ENCODE results near the gene APC2.
"Not testable (repeated sequence)": the region's sequence is repeated elsewhere in the genome, so short reads cannot be mapped to it uniquely, and the experiment has no call there.

Gene APC2

DNA sequence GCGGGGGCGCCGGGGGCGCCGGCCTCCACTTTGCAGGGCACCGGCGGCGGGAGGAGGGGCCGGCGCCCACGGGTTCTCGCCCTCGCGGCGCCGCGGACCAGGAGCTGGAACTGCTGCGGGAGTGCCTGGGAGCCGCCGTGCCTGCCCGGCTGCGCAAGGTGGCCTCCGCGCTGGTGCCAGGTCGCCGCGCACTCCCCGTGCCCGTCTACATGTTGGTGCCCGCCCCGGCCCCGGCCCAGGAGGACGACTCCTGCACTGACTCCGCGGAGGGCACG lies 17.2 kb downstream of the APC2 start:
- DNase-seq, result no peak

DNA sequence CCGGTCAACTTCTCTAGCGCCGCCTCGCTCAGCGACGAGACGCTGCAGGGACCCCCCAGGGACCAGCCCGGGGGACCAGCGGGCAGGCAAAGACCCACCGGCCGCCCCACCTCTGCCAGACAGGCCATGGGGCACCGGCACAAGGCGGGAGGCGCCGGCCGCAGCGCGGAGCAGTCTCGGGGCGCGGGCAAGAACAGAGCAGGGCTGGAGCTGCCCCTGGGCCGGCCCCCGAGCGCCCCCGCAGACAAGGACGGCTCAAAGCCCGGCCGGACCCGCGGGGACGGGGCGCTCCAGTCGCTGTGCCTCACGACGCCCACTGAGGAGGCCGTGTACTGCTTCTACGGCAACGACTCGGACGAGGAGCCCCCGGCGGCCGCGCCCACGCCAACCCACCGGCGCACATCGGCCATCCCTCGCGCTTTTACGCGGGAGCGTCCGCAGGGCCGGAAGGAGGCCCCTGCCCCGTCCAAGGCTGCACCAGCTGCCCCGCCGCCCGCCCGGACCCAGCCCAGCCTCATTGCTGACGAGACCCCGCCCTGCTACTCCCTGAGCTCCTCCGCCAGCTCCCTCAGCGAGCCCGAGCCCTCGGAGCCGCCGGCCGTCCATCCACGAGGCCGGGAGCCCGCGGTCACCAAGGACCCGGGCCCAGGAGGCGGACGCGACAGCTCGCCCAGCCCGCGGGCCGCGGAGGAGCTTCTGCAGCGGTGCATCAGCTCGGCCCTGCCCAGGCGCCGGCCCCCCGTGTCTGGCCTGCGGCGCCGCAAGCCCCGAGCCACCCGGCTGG lies 17.8 kb downstream of the APC2 start:
- no peak for DNase-seq

DNA sequence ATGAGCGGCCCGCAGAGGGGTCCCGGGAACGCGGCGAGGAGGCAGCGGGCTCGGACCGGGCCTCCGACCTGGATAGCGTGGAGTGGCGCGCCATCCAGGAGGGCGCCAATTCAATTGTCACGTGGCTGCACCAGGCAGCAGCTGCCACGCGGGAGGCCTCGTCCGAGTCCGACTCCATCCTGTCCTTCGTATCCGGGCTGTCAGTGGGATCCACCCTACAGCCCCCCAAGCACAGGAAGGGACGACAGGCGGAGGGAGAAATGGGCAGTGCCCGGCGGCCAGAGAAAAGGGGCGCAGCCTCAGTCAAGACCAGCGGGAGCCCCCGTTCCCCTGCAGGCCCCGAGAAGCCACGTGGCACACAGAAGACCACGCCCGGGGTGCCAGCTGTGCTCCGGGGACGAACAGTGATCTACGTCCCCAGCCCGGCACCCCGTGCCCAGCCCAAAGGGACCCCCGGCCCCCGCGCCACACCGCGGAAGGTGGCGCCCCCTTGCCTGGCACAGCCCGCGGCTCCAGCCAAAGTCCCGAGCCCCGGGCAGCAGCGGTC lies 18.4 kb downstream of the APC2 start:
- no peak for DNase-seq

DNA sequence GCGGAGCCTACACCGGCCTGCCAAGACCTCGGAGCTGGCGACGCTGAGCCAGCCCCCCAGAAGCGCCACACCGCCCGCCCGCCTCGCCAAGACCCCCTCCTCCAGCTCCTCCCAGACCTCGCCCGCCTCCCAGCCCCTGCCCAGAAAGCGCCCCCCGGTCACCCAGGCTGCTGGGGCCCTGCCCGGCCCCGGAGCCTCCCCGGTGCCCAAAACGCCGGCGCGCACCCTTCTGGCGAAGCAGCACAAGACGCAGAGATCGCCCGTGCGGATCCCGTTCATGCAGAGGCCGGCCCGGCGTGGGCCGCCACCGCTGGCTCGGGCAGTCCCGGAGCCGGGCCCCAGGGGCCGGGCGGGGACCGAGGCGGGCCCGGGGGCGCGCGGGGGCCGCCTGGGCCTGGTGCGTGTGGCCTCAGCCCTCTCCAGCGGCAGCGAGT lies 18.9 kb downstream of the APC2 start:
- DNase-seq, result peak; percentile 32

DNA sequence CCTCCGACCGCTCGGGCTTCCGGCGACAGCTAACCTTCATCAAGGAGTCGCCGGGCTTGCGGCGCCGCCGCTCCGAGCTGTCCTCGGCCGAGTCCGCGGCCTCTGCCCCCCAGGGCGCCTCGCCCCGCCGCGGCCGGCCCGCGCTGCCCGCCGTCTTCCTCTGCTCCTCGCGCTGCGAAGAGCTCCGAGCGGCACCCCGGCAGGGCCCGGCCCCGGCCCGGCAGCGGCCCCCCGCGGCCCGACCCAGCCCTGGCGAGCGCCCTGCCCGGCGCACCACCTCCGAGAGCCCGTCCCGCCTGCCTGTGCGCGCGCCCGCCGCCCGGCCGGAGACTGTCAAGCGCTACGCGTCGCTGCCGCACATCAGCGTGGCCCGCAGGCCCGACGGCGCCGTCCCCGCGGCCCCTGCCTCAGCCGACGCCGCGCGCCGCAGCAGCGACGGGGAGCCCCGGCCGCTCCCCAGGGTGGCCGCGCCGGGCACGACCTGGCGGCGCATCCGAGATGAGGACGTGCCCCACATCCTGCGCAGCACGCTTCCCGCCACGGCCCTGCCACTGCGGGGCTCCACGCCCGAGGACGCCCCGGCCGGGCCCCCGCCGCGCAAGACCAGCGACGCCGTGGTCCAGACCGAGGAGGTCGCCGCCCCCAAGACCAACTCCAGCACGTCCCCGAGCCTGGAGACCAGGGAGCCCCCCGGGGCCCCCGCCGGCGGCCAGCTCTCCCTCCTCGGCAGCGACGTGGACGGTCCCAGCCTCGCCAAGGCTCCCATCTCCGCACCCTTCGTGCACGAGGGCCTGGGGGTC lies 19.5 kb downstream of the APC2 start:
- DNase-seq, result no peak

DNA sequence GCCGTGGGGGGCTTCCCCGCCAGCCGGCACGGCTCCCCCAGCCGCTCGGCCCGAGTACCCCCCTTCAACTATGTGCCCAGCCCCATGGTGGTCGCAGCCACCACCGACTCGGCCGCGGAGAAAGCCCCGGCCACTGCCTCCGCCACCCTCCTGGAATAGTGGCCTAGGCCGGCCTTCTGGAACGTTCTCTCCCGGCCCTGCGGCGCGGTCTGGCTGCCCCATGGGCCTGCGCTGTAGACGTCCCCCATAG lies 20.1 kb downstream of the APC2 start:
- DNase-seq, result no peak

DNA sequence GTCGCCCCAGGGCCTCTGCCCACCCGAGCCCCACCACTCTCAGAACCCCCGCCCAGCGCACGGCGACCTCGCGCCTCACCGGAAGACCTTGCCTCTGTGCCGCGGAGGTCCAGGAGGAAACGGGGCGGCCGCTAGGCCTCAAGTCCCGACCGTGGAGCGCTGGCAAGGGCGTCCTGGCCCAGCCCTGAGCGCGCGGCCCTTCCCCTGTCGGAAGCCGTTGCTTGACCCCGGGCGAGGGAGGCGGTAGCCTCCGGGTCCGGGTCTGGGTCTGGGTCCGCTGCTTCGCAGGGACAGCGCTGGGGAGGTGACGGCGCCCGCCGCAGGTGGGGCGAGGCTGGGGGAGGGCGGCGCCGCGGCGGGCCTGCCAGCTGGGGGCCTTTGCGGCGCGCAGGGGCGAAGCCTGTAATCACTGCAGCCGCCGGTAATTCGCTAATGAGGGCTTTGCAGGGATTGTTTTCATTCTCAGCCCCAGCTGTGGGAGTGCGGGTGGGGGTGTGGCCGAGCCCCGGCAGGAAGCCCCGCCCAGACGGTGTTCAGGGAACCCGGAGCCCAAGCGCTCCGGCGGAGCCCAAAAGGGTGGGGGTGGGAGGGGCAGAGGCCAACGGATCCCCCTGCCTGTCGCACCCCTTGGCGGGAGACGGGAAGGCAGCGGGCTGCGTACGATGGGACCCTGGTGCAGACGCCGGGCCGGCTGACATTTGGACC lies 20.5 kb downstream of the APC2 start:
- DNase-seq, result peak; percentile 25

DNA sequence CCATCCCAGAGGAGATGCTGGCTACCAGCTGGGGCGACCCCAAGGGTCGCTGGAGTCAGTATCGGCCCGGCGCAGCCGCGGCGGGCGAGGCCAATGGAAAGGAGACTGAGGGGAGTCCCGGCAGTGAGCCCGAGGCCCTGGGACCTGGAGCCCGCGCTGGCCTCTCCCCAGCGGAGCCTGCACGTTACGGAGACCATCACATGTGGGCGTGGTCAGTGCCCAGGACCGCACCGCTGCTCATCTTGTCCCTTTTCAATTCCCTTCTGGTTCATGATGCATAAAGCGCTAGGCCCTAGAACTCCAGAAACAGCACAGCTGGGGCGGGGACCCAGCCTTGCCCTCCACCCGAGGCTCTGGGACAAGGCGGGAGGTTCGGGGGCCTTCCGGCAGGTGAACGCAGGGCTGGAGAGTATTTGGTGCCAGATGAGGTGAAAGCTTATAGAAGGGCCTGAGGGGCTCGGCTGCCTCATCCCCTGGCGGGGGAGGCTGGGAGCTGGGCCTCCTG lies 21.1 kb downstream of the APC2 start:
- peak; percentile 28 for DNase-seq

DNA sequence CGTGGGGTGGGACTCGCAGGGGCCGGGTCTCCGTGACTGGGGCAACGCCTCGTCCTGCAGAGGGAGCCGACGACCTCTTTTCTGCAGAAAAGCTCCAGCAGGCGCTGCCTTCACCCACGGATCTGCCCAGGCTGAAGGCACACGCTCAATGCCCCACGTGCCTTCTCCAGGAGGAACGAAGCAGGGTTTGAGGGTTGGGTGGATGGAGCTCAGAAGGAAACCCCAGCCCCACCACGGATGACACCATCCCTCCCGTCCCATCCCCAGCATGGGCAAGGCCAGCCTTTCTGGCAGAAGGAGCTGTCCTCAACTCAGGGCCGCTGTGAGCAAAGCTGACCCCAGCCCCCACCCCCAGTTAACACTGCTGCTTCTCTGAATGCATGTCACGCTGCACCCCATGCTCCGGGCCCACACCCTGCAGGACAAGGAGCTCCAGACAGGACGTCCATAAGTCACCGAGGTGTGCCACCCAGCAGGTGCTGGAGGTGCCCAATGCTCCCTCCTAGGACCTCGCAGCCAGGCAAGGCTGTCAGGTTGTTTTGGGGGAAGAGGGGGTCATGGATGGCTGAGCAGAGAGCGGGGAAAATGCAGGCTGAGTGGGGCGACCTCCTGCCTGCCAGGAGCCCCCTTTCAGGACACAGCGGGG lies 21.7 kb downstream of the APC2 start:
- DNase-seq, result no peak

DNA sequence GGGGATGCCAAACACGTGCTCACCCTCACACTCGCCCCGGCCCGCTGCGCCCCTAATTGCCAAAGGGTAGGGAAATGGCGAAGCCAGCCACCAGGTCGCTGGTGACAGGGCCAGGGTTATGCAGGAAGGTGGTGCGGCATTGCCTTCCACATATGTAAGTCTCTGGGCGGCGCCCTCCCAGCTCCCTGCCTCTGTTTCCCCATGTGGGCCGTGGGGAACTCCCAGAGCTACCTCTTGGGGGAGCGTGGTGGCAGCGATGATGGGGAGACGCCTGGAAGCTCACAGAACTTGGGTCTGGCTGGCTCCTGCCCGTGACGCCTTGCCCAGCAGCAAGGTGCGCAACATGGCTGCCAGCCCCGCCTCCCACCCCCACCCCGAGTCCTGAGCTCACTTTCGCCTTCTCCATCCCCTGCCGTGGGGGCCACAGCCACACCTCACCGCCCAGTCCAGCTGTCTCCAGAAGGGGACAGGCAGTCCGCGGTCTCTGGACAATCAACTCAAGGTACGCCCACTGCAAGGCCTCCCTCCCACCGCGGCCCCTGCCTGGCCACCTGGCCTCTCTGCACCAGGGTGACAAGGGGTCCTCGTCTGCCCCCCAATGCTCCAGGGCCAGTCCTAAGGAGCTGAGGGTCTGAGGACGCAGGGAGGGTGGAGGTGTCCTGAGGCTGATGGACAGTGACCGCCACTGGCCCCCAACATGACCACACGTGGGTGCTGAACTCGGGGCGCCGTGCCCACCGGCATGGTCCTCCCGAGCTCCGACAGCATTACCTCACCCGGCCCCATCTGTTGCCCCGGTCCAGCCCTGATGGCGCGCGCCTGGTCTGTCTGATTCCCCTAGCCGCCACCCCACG lies 22.5 kb downstream of the APC2 start:
- DNase-seq, result no peak

DNA sequence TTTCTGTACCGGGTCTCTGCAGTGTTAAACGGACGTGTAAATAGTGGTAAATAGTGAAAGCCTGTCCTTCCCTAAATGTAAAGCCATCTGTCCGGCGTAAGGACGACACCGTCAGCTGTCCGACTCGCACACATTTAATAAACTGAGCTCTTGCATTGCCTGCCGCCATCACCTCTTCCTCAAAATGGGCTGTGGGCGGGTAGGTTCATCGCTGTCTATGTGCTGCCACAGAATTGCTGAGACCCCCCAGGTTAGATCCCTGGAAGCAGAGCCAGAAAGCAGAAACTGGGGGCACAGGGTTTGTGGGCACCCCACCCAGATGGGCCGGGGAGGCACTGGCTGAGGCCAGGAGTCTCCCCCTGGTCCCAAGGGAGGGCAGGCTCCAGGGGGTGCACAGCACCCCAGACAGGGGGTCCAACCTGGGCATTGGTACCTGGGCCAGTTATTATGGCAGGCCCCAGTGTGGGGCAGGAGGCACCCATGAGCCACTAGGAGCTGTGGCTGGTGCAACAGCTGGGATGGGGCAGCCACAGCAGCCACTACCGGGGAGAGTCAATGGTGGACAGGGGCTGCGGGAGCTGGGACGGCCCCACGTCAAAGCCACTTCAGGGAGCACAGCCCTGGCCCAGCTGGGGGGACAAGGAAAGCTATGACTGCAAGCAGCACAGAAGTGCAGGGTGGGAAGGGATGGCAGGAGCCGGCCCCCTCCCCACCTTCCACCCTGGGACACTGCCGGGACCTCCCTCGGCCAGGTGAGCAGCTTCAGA lies 23.3 kb downstream of the APC2 start:
- DNase-seq, result no peak

DNA sequence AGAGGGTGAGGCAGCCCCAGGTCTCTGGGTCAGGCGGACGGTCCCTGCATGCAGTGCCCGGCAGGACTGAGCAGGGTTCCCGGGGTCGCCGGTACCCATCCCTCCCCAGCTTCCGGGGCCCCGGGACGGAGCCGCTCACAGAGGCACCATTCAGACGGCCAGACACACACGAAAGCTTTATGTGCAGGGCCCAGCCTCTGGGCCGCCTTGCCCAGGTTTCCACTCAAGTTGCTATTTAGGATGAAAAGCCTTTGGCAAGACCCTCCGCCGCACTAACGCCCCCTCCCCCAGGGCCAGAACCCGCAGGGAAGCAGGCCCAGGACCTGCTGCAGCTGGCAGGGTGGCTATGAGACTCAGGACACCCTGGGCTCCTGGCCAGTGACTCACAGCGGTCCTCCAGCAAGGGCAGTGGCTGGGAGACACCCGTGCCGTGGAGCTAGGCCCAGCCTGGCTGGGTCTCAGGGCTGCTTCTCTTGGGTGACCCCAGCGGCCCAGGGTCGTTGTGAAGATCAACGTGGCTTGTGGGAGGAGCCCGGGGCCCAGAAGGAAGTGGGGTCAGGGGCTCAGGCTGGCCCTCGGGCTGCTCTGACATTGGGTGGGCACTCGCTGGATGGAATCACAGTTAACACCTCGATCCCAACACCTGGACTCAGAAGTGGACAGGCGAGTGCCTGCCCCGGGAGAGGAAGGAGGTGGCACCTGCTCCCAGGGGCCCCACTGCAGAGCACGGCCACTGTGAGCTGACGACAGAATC lies 24.3 kb downstream of the APC2 start:
- DNase-seq, result no peak

DNA sequence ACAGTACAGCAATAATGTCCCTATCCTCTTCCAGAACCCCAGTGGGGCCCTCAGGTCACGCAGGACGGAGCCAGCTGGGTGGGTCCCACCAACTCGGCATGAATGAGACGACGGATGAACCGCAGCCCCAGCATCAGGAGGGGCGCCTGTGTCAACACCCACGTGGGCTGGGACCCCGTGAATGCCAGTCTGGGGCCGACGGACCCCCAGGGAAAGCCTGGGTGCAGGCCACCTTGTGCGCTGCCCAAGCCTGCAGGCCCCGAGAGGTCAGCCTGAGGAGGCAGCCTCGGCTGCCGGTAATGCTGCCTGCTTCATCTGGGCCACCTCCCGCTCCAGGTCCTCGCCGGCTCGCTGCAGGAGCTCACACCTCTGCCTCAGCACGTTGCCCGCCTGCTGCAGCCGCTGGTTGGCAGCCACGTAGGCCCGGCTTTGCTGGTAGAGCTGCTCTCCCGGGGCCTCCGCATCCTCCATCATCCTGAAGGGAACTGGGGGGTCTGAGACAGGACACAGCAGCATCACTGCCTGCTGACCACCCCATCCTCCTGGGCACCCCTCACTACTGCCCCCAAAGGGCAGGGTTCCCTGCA lies 24.9 kb downstream of the APC2 start:
- no peak for DNase-seq

DNA sequence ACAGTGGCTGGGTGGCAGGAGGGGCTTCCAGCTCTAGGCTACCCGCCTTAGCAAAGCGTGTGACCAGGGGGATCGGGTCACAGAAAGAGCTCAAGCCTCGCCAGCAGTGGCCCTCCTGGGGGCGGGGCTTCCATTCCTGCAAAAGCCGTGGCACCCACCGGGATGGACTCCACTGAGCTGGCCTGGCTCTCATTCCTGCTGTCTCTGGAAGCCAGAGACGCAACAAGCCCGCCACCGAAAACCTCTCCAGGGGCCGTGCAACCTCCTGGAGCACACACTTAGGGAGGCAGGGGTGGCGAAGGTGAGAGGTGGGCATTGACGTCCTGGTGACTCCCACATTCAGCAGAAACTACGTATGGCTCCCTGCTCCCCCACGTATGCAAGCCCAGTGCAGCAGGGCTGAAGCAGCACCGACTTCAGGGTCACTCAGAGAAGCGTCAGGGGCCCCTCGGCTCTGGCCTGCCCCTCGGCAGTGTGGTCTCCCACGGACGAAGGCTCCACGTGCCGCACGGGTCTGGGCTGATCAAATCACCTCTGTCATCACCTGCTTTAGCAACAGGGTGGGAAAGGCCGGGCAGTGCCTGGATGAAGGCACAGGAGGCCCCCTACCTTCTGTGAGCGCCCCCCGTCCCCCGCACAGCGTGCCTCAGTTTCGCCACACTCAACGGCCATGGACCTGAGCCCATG lies 26.0 kb downstream of the APC2 start:
- no peak for DNase-seq

DNA sequence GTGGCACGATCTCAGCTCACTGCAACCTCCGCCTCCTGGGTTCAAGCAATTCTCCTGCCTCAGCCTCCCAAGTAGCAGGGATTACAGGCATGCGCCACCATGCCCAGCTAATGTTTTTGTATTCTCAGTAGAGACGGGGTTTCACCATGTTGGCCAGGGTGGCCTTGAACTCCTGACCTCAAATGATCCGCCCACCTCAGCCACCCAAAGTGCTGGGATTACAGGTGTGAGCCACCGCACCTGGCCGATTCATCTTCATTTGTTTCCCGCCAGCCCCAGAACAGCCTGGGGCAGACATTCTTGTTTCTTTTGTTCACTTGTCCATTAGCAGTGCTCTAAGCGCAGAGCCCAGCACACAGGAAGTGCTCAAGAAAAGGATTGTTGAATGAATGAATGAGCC lies 27.1 kb downstream of the APC2 start:
- not testable (repeated sequence) for DNase-seq

DNA sequence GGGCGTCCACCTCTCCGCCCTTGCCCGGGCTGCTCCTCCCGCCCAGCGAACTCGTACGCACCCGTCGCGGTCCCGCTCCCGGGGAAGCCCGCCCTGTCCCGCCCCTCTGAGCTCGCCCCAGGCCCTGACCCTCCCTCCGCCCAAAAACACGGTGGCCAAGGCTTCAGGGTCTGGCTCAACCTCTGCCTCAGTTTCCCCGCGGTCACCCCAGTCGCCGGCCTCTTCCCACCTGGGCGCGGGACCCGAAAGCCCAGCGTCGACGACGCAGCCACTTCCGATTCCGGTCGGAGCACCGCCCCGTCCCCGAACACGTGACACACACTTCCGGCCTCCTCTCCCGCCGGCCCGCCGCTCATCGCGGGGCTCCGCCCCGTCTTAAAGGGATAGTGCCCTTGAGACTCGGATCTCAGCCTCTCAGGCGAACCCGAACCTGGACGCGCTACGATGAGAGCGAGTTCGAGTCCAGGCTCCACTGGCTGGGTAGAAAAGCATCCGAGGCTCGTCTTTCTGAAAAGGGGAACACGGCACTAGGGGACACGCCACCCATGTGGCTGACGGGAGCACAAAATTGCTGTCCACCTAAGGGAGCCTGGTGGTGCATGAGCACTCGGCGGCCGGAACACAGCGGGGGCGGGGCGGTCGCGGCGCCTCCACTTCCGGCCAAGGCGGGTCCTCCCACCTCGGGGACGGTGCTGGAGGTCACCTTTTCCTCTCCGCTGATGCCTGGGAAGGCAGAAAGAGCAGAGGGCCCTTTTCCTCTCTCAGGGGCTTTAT lies 29.2 kb downstream of the APC2 start, which contains the start of gene C19orf25:
Gene C19orf25 (minus strand): TSS at position 282 of the 774 bp plus-strand sequence. CDS start 312 bp downstream, outside the sequence.
- peak; percentile 95 for DNase-seq

DNA sequence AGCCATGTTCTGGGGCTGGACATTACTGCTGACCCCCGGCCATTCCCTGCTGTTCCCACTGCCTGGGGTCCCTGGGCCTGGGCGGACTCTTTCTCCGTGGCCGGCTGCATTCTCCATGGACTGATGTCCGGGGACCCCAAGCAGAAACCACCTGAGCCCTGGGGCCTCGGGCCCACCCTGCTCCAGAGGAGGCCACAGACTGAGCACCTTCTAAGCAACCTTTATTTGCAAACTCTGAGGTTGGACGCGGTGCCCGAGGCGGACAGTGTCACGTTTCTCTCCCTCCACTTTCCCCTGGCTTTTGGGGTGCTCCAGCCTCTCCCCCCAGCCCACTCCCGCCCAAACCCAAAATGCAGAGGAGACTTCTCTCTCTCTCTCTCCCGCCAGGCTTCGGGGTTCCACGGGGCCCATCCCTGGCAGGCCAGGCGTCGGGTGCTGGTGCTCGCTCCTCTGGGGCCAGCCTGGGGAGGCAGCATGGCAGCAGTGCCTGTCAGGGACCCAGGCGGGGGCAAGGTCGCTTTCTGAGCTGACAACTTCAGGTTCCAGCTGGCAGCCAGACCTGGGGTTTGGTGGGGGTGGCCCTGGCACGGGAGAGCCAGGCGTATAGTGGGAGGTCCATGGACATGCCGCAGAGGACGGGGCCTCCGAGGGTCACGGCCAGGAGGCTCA lies 31.4 kb downstream of the APC2 start:
- DNase-seq, result no peak

DNA sequence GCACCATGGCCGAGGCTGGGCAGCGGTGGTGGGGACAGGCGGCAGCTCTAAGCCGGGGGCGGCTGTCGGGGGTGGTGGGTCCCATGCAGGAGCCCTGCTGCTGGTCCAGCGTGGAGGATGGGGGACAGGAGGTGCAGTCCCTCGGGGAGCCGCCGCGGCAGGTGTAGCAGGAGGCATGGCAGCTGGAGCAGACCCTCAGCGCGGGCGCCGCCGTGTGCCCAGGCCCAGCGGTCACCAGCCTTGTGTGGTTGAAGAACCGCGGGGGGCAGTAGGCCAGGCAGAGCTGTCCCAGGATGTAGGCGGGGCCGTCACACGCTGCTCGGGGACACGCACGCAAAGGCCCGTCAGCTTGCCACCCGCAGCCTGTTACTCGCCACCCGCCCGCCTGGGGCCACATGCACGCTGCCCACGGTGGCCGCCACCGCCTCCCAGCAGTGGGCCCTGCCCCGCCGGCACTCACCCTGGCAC lies 32.0 kb downstream of the APC2 start:
- no peak for DNase-seq

Data from hematopoietic multipotent progenitor cell treated with erythropoietin and hydrocortisone succinate and interleukin-3 and kit ligand, for 8 days (in vitro differentiated cells).